ENCODE measurements around the gene ASS1.

- no peak for TF ChIP-seq CTCF (IDR thresholded peaks at IDR 0.05)
- no peak for TF ChIP-seq POLR2A (IDR thresholded peaks at IDR 0.05)
Observed at GRCh38 chr9:130421154-130421801, 23.5 kb upstream of the ASS1 start.

Measured in Peyer's patch (tissue), 4 donors.